ENCODE results near the gene FNBP1L. TPM values are rescaled to one million over a fixed set of nuclear protein-coding genes. Genes with fewer than 3 reads are reported as not detected.

The FNBP1L gene
- polyA plus RNA-seq, 1 of the 3 experiments (the other 2 are of a cell fraction): 16.5 TPM

DNA sequence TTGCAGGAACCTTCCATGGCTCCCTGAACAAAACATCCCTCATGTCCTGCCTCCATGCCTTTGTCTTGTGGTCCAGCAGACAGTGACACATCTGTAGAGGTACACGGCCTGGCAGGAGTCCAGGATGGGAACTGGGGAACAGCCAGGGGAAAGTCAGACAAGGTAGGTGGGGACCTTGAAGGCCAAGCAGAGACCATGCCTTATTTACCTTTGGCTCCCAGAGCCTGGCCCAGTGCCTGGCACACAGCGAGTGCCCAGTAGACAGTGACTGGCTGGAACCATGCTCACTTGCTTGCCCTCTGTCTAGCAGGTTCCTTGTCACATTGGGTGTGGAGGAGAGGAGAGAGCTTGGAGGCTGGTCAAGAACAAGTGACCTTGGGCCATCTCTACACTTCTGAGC is 152.7 kb downstream of the FNBP1L start (continued):
- TF ChIP-seq, protein P1, sequence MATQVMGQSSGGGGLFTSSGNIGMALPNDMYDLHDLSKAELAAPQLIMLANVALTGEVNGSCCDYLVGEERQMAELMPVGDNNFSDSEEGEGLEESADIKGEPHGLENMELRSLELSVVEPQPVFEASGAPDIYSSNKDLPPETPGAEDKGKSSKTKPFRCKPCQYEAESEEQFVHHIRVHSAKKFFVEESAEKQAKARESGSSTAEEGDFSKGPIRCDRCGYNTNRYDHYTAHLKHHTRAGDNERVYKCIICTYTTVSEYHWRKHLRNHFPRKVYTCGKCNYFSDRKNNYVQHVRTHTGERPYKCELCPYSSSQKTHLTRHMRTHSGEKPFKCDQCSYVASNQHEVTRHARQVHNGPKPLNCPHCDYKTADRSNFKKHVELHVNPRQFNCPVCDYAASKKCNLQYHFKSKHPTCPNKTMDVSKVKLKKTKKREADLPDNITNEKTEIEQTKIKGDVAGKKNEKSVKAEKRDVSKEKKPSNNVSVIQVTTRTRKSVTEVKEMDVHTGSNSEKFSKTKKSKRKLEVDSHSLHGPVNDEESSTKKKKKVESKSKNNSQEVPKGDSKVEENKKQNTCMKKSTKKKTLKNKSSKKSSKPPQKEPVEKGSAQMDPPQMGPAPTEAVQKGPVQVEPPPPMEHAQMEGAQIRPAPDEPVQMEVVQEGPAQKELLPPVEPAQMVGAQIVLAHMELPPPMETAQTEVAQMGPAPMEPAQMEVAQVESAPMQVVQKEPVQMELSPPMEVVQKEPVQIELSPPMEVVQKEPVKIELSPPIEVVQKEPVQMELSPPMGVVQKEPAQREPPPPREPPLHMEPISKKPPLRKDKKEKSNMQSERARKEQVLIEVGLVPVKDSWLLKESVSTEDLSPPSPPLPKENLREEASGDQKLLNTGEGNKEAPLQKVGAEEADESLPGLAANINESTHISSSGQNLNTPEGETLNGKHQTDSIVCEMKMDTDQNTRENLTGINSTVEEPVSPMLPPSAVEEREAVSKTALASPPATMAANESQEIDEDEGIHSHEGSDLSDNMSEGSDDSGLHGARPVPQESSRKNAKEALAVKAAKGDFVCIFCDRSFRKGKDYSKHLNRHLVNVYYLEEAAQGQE (IDR thresholded peaks at IDR 0.05; ENCODE audit: low read depth, low read length): no peak
- TF ChIP-seq ELF1 (IDR thresholded peaks at IDR 0.05) (no peak), GATA2 (CRISPR knock-in tag; IDR thresholded peaks at IDR 0.05) (no peak), TEAD4 (IDR thresholded peaks at IDR 0.05; ENCODE audit: borderline replicate concordance, insufficient read depth) (no peak), EP300 (IDR thresholded peaks at IDR 0.05; ENCODE audit: borderline replicate concordance in 1 of 2, low read depth in 1 of 2, low read length in 1 of 2) (no peak)
- TF ChIP-seq, protein P2, sequence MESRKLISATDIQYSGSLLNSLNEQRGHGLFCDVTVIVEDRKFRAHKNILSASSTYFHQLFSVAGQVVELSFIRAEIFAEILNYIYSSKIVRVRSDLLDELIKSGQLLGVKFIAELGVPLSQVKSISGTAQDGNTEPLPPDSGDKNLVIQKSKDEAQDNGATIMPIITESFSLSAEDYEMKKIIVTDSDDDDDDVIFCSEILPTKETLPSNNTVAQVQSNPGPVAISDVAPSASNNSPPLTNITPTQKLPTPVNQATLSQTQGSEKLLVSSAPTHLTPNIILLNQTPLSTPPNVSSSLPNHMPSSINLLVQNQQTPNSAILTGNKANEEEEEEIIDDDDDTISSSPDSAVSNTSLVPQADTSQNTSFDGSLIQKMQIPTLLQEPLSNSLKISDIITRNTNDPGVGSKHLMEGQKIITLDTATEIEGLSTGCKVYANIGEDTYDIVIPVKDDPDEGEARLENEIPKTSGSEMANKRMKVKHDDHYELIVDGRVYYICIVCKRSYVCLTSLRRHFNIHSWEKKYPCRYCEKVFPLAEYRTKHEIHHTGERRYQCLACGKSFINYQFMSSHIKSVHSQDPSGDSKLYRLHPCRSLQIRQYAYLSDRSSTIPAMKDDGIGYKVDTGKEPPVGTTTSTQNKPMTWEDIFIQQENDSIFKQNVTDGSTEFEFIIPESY (IDR thresholded peaks at IDR 0.05; ENCODE audit: borderline replicate concordance, low read depth): no peak

DNA sequence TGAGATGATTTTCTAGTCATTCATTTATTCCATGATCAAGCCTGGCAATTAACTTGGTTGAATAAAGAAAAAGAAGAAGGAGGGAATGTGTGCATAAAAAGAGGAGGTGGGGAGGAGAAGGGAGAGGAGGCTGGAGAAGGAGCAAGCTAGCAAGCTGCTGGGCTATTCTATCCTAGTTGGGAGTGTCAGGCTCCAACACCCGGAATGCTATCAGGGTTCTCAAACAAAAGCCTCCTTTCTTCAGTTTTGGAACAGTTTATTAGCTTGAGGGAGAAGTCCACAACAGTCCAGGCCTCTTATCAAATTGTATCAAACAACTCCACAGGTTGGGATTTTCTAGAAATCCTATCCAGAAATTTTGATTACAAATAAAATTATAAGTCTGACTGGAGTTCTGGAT is 153.8 kb downstream of the FNBP1L start:
- 89% methylated on average over 1 of the region's 1 CpG for WGBS (ENCODE audit: low lambda C conversion rate)
- H4K20me1 ChIP-seq (ENCODE audit: insufficient read depth): peaks cover 95% of the 10 kb centered on the region
- H2AFZ ChIP-seq (ENCODE audit: low read depth): no peak overlapping the region
- no peak overlapping the region for H3K9ac ChIP-seq
- peaks cover 30 to 61% of the 10 kb centered on the region in 2 experiments for H3K4me1 ChIP-seq (ENCODE audit: control insufficient read depth in 1 of 2, insufficient read depth in 2 of 2, low read depth in 1 of 2, low read length in 1 of 2)
- H3K9me2 ChIP-seq: no peaks in the 10 kb centered on the region
- H3K9me3 ChIP-seq: no peaks in the 10 kb centered on the region
- H3K27me3 ChIP-seq (ENCODE audit: insufficient read depth): no peaks in the 10 kb centered on the region
- peaks cover 0 to 21% of the 10 kb centered on the region in 2 experiments for H3K36me3 ChIP-seq (replicated peaks in 1 of 2; ENCODE audit: control insufficient read depth in 1 of 2, insufficient read depth in 2 of 2, low read length in 1 of 2)
- no peak overlapping the region for H3K4me2 ChIP-seq
- no peak for TF ChIP-seq POLR2AphosphoS5 (IDR thresholded peaks at IDR 0.05; ENCODE audit: low read depth, low read length)
- TF ChIP-seq NRF1 (IDR thresholded peaks at IDR 0.05; ENCODE audit: low read depth, low read length): no peak
- no peak for TF ChIP-seq MEF2A (IDR thresholded peaks at IDR 0.05; ENCODE audit: borderline replicate concordance, low read depth)
- TF ChIP-seq EP300 (IDR thresholded peaks at IDR 0.05; ENCODE audit: borderline replicate concordance in 1 of 2, low read depth in 1 of 2, low read length in 1 of 2): no peak
- TF ChIP-seq, protein P3, sequence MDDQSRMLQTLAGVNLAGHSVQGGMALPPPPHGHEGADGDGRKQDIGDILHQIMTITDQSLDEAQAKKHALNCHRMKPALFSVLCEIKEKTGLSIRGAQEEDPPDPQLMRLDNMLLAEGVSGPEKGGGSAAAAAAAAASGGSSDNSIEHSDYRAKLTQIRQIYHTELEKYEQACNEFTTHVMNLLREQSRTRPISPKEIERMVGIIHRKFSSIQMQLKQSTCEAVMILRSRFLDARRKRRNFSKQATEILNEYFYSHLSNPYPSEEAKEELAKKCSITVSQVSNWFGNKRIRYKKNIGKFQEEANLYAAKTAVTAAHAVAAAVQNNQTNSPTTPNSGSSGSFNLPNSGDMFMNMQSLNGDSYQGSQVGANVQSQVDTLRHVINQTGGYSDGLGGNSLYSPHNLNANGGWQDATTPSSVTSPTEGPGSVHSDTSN (IDR thresholded peaks at IDR 0.05): no peak
- TF ChIP-seq, protein P1 (IDR thresholded peaks at IDR 0.05; ENCODE audit: low read depth, low read length): no peak
- TF ChIP-seq, protein P4, sequence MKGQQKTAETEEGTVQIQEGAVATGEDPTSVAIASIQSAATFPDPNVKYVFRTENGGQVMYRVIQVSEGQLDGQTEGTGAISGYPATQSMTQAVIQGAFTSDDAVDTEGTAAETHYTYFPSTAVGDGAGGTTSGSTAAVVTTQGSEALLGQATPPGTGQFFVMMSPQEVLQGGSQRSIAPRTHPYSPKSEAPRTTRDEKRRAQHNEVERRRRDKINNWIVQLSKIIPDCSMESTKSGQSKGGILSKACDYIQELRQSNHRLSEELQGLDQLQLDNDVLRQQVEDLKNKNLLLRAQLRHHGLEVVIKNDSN (IDR thresholded peaks at IDR 0.05; ENCODE audit: borderline replicate concordance, low read depth): no peak
- TF ChIP-seq NFIC (IDR thresholded peaks at IDR 0.05; ENCODE audit: borderline replicate concordance): no peak
- H3K79me2 ChIP-seq (ENCODE audit: insufficient read depth): peaks cover 98% of the 10 kb centered on the region
- H3K4me3 ChIP-seq (ENCODE audit: low read depth in 2 of 2, low read length in 1 of 2): no peak overlapping the region
- POLR2A ChIA-PET: no interaction called here
- no peak overlapping the region for H3K27ac ChIP-seq (ENCODE audit: low read depth in 2 of 2, low read length in 1 of 2)
- no peak for DNase-seq
- CTCF ChIA-PET: interaction anchor here (1.1 to 2.6 kb wide), 3 partner anchors 13 to 28 kb away, joined by 3 to 12 read pairs (median 4); no protein-coding TSS in a partner anchor
- peaks cover 26% of the 10 kb centered on the region for H3F3A ChIP-seq (replicated peaks; ENCODE audit: insufficient read depth)

All from SK-N-SH (cell line).